Measurements from ENCODE around the gene CAV1.

DNA sequence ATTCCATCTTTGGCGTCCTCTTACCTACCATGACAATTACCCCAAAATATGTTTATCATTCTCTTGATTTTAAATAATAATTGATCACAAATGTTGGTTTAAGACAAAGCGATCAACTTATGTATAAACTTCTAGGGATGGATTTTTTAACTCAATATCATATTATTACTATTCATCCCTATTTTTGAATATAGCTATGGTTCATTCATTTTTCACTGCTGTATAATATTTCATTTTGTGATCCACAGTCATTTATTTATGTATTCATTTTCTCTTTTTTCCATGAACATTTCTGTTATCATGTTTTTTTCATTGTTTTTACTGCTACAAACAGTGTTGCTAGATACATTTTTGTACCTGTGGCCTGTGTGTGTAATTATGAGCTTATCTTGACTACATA, 85.9 kb downstream of the CAV1 start:
- TF ChIP-seq, protein P1, sequence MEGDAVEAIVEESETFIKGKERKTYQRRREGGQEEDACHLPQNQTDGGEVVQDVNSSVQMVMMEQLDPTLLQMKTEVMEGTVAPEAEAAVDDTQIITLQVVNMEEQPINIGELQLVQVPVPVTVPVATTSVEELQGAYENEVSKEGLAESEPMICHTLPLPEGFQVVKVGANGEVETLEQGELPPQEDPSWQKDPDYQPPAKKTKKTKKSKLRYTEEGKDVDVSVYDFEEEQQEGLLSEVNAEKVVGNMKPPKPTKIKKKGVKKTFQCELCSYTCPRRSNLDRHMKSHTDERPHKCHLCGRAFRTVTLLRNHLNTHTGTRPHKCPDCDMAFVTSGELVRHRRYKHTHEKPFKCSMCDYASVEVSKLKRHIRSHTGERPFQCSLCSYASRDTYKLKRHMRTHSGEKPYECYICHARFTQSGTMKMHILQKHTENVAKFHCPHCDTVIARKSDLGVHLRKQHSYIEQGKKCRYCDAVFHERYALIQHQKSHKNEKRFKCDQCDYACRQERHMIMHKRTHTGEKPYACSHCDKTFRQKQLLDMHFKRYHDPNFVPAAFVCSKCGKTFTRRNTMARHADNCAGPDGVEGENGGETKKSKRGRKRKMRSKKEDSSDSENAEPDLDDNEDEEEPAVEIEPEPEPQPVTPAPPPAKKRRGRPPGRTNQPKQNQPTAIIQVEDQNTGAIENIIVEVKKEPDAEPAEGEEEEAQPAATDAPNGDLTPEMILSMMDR (conservative IDR thresholded peaks at IDR 0.05; ENCODE audit: low read depth, low read length): no peak
- TF ChIP-seq POLR2A (IDR thresholded peaks at IDR 0.05; ENCODE audit: low read depth, low read length) (no peak), BHLHE40 (IDR thresholded peaks at IDR 0.05; ENCODE audit: low read depth, low read length) (no peak)
- TF ChIP-seq, protein P2, sequence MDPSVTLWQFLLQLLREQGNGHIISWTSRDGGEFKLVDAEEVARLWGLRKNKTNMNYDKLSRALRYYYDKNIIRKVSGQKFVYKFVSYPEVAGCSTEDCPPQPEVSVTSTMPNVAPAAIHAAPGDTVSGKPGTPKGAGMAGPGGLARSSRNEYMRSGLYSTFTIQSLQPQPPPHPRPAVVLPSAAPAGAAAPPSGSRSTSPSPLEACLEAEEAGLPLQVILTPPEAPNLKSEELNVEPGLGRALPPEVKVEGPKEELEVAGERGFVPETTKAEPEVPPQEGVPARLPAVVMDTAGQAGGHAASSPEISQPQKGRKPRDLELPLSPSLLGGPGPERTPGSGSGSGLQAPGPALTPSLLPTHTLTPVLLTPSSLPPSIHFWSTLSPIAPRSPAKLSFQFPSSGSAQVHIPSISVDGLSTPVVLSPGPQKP (IDR thresholded peaks at IDR 0.05; ENCODE audit: borderline replicate concordance, low read depth, low read length): no peak
